Activated T-helper 1 cell treated with Interleukin-2 at 50 U/mL for 16 hours (primary cell): Measurements from ENCODE around the gene CPXM1.

Source experiments
- DNase-seq: peaks from one replicate; pipeline ENCODE4 v3.0.0-alpha.2; 2020; ENCODE audit warnings: low read depth

CPXM1 gene

DNA sequence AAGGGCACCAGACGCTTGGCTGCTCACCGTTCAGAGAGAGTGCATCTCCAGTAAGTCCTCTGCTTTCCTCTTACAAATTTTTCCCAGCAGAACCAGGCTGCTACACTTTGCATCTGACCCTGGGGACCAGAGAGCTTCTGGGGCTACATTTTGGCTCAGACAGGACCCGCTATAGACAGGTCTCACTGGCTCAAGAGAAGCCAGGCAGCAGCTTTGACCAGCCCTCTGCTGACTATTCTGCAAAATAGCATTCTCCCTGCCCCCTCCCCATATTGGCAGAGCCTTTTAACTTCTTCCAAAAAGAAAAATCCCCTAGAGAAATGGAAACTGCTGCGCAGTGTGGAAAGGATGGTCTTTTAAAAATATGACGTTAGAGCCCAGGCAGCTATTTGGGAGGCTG, 37.2 kb downstream of the CPXM1 start:
- DNase-seq: no peak

DNA sequence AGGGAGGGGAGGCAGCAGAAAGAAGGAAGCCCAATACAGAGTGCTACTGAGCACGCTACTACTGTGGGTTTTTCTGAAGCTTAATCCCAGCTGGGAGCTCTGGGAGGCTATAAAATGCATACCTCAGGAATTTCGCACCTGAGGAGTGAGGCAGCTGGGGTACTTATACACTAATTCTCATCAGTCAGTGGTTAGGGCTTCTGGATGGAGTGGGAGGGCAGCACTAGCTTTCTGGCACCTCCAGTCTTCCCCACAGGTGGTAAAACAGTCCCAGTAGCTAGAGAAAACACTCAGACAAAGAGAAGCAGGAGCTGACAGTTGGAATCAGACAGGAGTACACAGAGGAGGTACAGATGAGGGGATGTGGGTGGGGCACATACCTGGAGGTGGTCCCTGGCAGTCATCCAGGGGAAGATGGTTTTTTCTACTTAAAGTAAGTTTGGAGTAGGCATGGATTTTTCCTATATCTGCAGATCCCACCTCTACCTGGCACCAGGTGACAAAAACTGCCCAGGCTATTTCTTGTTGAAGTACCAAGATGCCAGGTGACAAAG, 37.8 kb downstream of the CPXM1 start:
- no peak for DNase-seq

DNA sequence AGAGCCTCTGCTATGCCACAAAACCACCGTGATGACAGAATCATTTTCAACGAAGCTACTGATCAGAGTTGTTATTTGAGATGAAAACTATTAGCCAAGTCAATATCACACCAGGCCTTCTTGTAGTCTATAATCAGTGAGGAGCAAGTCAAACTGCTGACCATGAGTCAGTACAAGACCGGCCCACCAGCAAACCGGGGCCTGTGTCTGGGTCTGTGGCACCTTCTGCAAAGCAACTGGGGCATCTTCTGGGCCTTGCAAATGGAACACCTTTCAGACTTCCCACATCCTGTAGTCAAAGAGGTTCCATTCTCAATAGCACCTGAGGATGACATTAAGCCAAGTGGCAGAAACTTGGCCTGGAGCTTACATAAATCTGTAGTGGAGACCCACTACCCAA, 38.5 kb downstream of the CPXM1 start:
- DNase-seq: no peak

DNA sequence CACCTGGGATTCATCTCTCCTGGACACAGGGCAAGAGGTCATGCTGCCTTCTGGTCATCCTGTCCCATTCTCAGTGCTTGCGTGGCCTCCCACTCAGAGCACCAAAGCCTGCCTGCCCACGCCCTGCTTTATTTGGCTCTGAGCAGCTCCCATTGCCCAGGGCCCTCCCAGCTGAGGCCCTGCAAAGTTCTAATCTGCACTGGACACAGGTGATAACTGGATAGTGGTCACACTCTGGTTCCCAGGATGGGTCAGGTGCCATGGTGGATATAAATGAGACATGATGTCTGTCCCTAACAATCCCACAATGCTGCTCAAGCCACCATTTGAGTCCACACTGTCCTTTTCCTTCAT, 39.5 kb downstream of the CPXM1 start:
- no peak for DNase-seq

DNA sequence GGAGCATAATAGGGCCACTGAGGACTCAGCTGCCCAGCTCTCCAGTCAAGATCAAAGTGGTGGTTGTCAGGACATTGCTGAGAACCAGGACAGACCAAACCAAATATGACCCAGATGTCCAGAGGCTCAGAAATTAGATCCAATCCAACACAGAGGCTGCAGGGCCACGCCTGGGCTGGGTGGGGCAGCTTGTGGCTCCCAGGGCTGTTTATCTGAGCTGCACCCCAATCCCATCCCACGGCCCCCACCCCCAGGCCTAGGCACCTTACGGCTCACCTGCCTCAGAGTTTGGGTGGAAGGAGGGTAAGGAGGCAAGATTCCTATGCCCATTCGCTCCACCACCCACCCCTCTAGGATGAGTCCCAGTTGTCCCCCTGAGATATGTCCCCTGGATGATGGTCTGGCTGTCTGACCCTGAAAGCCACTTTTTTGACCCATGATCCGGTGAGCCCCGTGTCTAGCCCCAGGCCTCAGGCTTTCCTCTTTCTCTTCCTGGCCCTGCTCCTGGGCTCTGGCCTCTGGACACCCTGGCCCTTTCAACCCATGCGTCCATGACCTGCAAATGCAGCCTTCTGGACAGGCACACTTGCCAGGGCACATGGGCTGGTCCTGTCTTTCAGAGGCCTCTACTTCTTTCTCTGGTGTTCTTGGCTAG, 40.0 kb downstream of the CPXM1 start:
- no peak for DNase-seq

DNA sequence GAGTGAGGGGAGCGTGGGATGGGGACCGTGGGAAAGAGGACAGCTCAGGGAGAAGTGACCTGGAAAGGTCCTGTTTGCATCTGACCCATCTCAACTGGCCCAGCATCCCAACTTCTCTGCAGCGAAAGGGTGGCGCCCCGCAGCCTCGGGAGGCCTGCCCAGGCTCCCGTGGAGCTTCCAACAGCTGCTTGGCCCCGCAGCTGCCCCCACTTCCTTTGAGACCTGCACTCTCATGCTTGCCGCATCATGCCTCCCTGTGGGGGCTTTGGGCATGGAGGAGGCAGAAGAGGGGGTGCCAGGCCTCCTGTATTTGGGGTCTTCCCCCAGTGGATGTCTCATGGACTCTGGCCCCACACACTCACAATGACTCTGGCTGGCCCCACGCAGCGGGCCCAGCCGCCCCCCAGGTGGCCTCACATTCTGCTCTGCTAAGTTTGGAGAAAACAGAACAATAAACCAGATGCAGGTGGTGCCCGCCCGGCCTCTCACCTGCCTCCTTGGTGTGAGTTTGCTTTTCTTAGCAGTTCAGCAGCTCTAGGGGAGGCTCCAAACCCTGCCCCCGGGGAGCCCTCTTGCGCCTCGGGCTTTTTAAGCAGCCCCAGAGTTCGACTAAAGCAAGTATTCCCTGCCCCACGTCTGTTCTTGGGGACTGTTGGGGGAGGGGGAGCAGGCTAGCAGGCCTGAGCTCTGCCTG, 40.7 kb downstream of the CPXM1 start:
- no peak for DNase-seq

DNA sequence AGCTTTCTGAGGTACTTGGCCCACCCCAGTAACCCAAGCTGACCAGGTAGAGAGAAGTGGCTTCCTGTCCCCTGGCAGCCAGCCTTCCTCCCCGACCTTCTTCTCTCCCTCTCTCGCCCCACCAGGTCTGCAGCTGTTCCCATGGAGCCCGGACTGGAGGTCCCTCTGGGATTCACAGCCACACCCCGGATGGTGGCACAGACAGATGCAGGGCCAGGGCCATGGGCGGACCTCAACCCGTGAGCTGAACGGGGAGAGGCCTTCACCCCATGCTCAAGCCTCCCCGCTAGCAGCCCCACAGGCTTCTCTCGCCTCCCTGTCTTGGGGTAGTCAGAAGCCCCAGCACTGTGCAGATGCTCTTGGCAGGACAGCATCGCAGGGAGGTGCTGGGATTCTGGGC, 41.3 kb downstream of the CPXM1 start:
- DNase-seq: no peak

DNA sequence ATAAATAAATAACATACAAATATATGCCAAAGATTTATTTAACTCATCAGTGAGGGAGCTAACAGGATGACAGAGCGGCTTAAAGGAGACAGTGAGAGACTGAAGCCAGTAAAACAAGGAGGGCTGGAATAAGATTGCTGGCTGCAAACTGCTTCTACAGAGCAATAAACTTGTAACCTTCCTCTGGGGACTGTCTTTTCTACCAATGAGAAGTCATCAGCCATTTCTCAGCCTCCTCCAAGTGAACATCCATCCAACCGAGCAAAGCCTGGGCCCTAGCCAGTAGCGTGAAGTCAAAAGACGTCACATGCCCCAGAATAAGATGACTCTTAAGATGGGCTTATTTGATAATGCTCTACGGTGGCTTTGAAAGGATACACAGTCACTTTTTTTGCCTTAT, 42.5 kb downstream of the CPXM1 start:
- no peak for DNase-seq

DNA sequence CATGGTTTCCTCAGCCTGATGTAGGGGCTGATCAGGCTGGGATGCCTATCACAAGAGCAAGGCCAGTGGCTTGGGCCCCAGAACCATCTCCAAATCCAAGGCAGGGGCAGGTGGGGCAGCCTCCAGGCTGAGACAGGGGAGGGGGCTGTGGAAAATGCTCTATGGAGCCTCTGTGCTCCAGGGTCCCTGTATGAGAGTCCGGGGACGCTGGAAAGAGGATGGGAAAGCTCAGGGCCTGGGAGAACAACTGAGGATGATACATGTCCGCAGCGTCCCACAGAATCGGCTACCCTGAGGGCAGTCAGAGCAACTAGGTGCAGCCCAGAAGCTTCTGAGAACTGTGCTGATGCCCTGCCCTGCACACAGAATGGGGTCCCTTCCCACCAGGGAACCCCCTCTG, 43.4 kb downstream of the CPXM1 start:
- no peak for DNase-seq

DNA sequence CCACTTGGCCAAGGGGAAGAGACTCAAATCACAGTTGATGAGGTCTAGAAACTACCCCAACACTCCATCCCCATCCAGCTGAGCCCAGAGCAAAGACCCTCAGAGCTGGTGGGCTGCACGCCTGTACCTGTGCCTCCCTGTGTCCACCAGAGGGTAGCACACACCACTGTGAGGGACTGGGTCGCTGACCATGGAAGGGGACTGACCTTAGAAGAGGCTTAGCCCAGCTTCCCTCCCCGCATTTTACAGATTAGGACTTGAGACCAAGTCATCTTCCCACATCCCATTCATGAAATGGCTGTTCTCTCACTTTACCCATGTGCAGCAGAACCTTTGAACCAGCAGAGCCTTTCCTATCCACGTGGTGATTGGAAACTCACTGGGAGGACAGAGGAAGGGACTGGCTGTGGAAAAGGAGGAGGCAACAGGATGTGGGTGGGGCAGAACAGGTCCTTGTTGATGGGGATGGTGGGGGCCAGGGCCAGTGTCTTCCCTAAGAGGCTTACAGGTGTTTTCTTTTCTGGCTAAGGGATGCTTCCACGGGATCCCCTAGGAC, 44.3 kb downstream of the CPXM1 start:
- DNase-seq: no peak

DNA sequence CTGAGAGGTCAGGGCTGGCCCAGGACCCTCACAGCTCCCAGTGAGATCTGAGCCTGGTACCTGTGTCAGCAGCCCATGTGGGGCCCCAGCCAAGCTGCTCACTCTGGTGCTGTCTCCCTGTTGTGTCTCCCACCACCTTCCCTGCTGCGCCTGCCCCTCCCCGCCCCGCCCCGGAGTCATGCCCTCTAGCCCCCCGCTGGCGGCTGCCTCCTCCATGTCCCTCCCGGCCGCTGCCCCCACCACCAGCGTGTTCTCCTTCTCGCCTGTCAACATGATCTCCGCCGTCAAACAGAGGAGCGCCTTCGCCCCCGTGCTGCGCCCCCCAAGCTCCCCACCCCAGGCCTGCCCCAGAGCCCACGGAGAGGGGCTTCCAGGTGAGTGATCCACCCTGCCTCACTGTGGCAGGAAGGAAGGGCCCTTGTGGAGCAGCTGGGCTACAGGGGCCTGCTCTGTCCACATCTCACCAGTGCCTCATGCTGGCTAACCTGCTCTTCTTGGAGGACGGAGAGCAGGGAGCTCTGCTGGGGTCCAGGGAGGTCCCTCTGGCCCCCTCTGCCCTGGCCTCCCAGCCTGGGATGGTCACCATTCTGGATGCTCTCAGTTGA, 44.9 kb downstream of the CPXM1 start:
- no peak for DNase-seq

DNA sequence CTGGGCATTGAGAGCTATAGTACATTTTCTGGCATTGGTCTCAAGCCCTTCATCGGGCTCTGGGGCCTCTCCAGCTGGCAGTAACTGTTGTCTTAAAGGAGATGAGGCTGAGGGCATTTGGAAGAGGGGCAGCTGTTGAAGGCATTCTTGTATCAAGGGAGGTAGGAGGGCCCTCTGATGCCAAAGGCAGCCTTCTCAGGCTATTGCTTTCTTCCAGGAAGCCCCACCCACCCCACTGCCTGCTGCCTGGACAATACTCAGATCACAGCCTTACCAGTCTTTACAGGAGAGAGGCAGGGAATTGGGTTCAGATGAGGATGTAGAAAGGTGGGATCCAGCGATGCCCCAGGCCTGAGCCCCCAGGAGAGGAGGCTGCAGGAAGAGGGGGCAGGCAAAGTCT, 46.0 kb downstream of the CPXM1 start:
- no peak for DNase-seq

DNA sequence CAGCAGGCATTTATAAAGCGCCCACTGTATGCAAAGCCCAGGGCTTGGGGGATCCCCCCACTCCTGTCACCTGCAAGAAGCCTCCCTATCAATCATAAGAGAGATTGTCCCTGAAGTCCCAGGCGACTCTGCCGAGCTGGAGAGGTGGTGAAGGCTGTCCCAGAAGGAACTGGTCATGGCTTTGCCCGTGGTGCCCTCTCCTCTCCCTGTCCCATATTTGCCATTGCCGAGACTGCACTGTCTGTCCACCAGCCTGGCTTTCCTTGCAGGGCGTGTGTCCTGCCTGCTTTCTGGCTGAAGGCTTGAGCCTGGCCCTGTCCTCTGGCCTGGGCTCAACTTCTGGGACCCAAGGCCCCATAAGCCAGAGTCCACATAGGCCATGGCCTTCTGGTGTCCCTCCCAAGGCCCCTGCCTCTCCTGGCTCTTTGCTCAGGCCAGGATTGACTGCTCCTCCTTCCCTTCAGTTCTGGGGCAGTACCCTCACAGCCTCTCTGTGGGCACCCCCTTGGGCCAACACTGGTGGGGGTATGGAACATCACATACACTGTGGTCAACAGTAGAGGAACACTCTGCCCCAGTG, 46.9 kb downstream of the CPXM1 start:
- DNase-seq: no peak

DNA sequence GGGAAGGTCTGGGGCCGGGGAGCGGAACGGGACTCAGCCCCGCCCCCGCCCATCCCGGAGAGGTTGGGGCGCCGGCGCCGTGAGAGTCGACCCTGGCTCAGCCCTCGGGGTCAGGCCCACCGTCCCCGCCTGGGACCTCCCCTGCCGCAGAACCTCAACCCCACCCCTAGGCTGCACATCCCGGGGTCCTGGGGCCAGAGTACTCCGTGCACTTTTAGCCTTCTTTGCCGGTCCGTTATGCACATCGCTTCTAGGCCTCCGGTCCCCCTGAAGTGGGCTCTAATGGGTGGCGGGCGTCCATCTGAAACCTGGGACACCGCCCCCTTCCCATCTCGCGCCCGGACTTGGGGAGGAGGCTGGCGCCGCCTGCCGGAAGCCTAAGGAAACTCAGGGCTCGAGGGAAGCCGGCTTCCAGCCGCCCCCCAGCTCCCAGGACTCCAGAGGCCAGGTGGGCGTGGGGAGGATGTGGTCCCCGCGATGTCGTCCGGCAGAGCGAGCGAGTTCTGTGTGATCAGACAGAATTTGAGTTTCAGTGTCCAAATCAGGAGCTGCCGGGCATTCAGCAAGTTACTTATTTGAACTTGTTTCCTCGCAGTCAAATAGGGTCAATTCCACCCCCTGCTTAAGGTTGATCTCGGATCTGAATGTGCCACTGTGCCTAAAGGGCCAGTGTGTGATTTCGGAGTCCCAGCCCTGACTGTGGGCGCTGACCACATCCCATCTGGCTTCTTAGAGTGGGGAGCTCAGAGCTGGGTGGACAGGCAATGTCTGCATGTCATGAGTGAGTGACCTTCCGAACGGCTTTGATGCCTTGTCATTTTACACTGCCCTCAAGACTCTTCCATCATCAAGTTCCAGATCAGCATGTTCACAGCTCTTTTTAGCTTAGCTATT, 47.6 kb downstream of the CPXM1 start:
- DNase-seq: peak; percentile 27

DNA sequence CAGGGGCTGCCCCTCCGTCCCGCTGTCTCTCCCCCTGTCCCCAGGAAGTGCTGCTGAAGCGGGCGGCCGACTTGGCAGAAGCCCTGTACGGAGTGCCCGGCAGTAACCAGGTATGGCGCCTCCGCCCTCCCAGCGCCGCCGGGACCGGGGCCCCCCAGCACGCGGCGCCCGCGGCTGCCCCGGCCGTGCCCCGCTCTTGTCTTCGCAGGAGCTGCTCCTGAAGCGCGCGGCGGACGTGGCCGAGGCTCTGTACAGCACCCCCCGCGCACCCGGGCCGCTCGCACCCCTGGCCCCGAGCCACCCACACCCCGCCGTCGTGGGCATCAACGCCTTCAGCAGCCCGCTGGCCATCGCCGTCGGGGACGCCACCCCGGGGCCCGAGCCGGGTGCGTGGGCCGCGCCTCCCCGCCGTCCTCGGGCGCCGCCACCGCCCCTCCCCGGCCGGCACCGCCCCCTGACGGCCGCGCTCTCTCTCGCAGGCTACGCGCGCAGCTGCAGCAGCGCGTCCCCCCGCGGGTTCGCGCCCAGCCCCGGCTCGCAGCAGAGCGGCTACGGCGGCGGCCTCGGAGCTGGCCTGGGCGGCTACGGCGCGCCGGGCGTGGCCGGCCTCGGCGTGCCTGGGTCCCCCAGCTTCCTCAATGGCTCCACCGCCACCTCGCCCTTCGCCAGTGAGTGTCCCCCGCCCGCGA, 48.4 kb downstream of the CPXM1 start:
- DNase-seq: peak; percentile 32

DNA sequence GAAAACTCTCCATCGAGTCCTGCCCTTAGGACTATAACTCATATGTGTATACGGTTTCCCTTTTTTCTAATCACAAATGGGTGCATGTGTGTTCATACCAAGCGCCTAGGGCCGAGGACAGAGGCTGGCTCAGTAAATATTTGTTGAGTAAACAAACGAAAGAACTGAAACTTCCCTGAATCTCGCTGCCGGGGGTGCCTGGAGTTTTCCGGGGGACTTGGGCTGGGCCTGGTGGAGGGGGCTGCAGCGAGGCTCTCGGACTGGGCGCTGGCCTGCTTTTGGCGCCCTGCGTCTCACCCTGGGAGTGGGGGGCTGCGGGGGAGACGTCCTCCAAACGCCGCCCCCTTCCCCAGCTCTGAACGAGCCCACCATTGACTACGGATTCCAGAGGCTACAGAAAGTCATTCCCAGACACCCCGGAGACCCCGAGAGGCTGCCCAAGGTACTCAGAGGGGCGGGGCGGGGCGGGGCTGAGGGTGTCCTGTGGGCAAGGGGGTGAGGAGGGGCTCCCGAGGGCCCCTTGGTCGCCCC, 49.0 kb downstream of the CPXM1 start:
- DNase-seq: no peak

DNA sequence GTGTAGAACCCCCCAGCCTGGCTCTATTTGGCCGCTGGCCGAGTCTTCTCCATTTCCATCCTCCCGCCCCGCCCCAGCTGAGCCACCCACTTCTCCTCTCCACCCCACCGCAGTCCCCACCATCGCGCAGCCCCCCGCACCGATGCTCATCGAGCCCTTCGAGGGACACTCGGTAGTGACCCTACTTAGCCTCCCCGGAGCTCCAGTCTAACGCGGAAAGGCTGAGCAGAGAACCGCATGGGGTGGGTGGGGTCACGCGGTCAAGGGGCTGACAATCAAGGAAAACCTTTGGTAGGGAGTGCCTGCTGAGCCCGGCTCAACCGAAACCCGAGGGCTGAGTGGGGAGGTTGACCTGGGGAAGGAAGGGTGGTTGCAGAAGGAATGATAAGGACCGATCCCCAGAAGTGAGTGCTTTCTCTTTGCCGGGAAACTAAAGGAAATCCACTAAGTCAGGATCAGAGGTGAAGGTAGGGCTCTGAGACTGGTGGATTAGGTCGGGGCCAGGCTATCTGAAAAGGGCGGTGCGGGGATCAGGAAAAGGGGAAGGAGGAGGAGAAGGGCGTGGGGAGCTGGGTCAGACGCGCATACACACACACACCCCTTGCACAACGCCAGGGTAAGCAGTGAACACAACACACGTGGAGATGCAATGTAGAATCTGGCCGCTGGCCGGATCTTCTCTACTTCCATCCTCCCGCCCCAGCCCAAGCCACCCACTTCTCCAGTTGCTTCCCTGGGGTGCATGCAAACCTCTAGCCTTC, 49.8 kb downstream of the CPXM1 start:
- DNase-seq: no peak

DNA sequence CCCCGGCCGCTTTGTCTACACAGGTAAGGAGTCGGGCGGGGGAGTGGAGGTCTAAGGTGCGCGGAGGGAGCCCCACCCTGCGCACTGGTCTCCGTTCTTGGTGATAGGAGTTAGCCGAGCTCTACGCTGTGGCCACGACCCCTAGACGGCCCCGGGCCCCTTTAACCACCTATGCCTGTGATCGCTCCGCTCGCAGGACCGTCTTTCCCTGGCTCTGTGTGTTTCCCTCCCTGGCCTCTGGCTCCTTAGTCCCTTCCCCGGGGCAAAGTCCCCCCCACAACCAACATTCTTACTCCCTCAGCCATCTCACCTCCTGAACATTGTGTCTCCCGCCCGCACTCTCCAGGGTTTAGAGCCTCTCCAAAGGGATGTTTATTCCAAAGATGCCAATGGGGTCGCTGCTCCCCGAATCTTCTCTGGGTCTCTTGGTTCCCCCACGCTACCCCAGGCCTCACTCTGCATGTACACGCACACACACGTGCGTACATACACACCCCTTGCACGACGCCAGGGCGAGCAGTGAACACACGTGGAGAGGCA, 50.4 kb downstream of the CPXM1 start:
- no peak for DNase-seq

DNA sequence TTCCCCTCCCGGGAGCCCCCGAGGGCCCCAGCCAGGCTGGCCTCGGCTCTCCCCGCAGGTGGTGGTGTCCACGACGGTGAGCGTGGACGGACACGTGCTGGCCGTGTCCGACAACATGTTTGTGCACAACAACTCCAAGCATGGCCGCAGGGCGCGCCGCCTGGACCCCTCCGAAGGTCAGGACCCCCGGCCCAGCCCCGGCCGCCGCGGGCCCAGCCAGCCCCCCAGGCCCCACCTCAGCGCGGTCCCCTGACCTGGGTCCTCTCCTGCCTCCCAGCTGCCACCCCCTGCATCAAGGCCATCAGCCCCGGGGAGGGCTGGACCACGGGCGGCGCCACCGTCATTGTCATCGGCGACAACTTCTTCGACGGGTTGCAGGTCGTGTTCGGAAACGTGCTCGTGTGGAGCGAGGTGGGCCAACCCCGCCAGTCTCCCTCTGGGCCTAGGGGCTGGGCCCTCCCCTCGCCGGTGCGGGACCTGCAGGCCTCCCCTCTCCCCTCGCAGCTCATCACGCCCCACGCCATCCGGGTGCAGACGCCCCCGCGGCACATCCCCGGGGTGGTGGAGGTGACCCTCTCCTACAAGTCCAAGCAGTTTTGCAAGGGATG, 51.0 kb downstream of the CPXM1 start:
- no peak for DNase-seq
